Gastrocnemius medialis (tissue), 4 donors: Measurements from ENCODE around the gene NUP62. TPM values are rescaled to one million over a fixed set of nuclear protein-coding genes. Genes with fewer than 3 reads are reported as not detected.

Experiments
- ATAC-seq, 2 donors: fragments of 150-250 bp; one replicate each; pipeline ENCODE4 v1.9.1; 2016
- DNase-seq, 2 donors: peaks; one replicate each; pipeline ENCODE4 v3.0.0-alpha.2; 2019
- H3K27ac ChIP-seq, 4 donors: fragments of 200-600 bp; sonication (generic); 1 replicate in 1 of 4; 2 replicates in 3 of 4; pipeline ENCODE4 v1.5.1; 2016 to 2018; ENCODE audit warnings: mild to moderate bottlenecking in 2 of 4, moderate library complexity in 1 of 4
- H3K27me3 ChIP-seq, 3 donors: fragments of 200-600 bp; sonication (generic) in 2 of 3; 1 replicate in 1 of 3; 2 replicates in 2 of 3; pipeline versions ENCODE4 v1.5.1 to v1.6.0; 2016 to 2019; ENCODE audit warnings: mild to moderate bottlenecking in 1 of 3, moderate library complexity in 1 of 3
- H3K36me3 ChIP-seq, 2 donors: fragments of 200-600 bp; sonication (generic) in 1 of 2; one replicate each; pipeline ENCODE4 v1.5.1; 2017 to 2018
- H3K4me1 ChIP-seq, 2 donors: fragments of 200-600 bp; sonication (generic) in 1 of 2; one replicate each; pipeline ENCODE4 v1.5.1; 2016 to 2017; ENCODE audit warnings: mild to moderate bottlenecking in 2 of 2
- H3K4me3 ChIP-seq, 4 donors: fragments of 200-600 bp; sonication (generic) in 3 of 4; 1 replicate in 1 of 4; 2 replicates in 3 of 4; pipeline ENCODE4 v1.5.1; 2016 to 2019; ENCODE audit warnings: mild to moderate bottlenecking in 2 of 4
- H3K9me3 ChIP-seq, 3 donors: fragments of 200-600 bp; sonication (generic) in 2 of 3; 1 replicate in 1 of 3; 2 replicates in 2 of 3; pipeline ENCODE4 v1.5.1; 2016 to 2019
- CTCF ChIP-seq, 5 experiments: fragments of 450-650 bp in 3 of 5; fragments of 200-600 bp in 2 of 5; sonication (generic) in 2 of 5; IDR thresholded peaks in 4 of 5; conservative IDR thresholded peaks in 1 of 5; 1 replicate in 4 of 5; 2 replicates in 1 of 5; pipeline ENCODE4 v1.5.1; 2016 to 2019; ENCODE audit warnings: antibody characterized with exemption in 5 of 5, mild to moderate bottlenecking in 3 of 5, moderate library complexity in 3 of 5
- POLR2A ChIP-seq, 2 donors: fragments of 450-650 bp; IDR thresholded peaks; one replicate each; pipeline ENCODE4 v1.6.1; 2017; ENCODE audit warnings: antibody characterized with exemption in 2 of 2, mild to moderate bottlenecking in 2 of 2, moderate library complexity in 2 of 2
- in situ Hi-C, 4 donors: fragments of 200-750 bp; cut with MboI; loops; one replicate each; pipeline versions ENCODE4 v1.15.0 to v1.8.0; 2017; ENCODE audit warnings: low sequenced_read_pairs in 4 of 4
- intact Hi-C: fragments of 100-400 bp; cut with DNase I; formaldehyde crosslinking; loops from one replicate; pipeline ENCODE4 v1.15.1; 2023; ENCODE audit warnings: low total_unique reads
- total RNA-seq, 4 donors: library from RNA; depleted of rRNA; stranded (reverse); fragments of >200 nt; gene quantifications; one replicate each; pipeline versions ENCODE4 v1.1.0 to v1.2.3, GENCODE V29; 2016

Gene NUP62
- total RNA-seq, 4 donors from 2014 or later: 32.8 to 38.0 (median 36.3) TPM

GRCh38 chr19:49863935-49864320, 65.4 kb downstream of the NUP62 start:
- H3K27me3 ChIP-seq: no peaks in the 10 kb centered on the region
- H3K36me3 ChIP-seq: peaks cover 0 to 33% of the 10 kb centered on the region in 2 donors
- in situ Hi-C loops (no loop called here), intact Hi-C loops (no loop called here)
- no peak for TF ChIP-seq POLR2A (IDR thresholded peaks at IDR 0.05)
- TF ChIP-seq CTCF (IDR thresholded peaks at IDR 0.05 in 4 of 5, conservative IDR thresholded peaks at IDR 0.05 in 1 of 5): no peak
- peaks cover 33% of the 10 kb centered on the region in 2 donors for H3K4me1 ChIP-seq
- H3K9me3 ChIP-seq: no peaks in the 10 kb centered on the region
- DNase-seq (no peak), ATAC-seq (no peak)
- H3K27ac ChIP-seq: no peak overlapping the region
- H3K4me3 ChIP-seq: no peak overlapping the region

- H3K4me3 ChIP-seq: no peak overlapping the region
- H3K36me3 ChIP-seq: peaks cover 0 to 33% of the 10 kb centered on the region in 2 donors
- no peaks in the 10 kb centered on the region for H3K9me3 ChIP-seq
- TF ChIP-seq POLR2A (IDR thresholded peaks at IDR 0.05) (no peak), CTCF (IDR thresholded peaks at IDR 0.05 in 4 of 5, conservative IDR thresholded peaks at IDR 0.05 in 1 of 5) (no peak)
- no peaks in the 10 kb centered on the region for H3K27me3 ChIP-seq
- H3K4me1 ChIP-seq: peaks cover 28% of the 10 kb centered on the region in 2 donors
- H3K27ac ChIP-seq: no peak overlapping the region
- intact Hi-C loops: no loop called here
- in situ Hi-C loops: no loop called here
- no peak for DNase-seq
- no peak for ATAC-seq
These were observed 65.9 kb downstream of the NUP62 start for GRCh38 chr19:49863254-49863934.

- no peaks in the 10 kb centered on the region for H3K27me3 ChIP-seq
- no peak overlapping the region for H3K4me3 ChIP-seq
- TF ChIP-seq POLR2A (IDR thresholded peaks at IDR 0.05) (no peak), CTCF (IDR thresholded peaks at IDR 0.05 in 4 of 5, conservative IDR thresholded peaks at IDR 0.05 in 1 of 5) (no peak)
- DNase-seq: no peak
- ATAC-seq: no peak
- intact Hi-C loops: no loop called here
- no peaks in the 10 kb centered on the region for H3K9me3 ChIP-seq
- in situ Hi-C loops: no loop called here
- H3K4me1 ChIP-seq: peaks cover 20 to 21% of the 10 kb centered on the region in 2 donors
- H3K27ac ChIP-seq: no peak overlapping the region
- peaks cover 0 to 40% of the 10 kb centered on the region in 2 donors for H3K36me3 ChIP-seq
These were observed 66.7 kb downstream of the NUP62 start for GRCh38 chr19:49862391-49863253.

- no peak for DNase-seq
- TF ChIP-seq POLR2A (IDR thresholded peaks at IDR 0.05) (no peak), CTCF (IDR thresholded peaks at IDR 0.05 in 4 of 5, conservative IDR thresholded peaks at IDR 0.05 in 1 of 5) (no peak)
These were observed 67.5 kb downstream of the NUP62 start for GRCh38 chr19:49861541-49862378.

More at GRCh38 chr19:49861541-49862378, 67.5 kb downstream of the NUP62 start:
- intact Hi-C loops (no loop called here), in situ Hi-C loops (no loop called here)
- no peaks in the 10 kb centered on the region for H3K9me3 ChIP-seq
- H3K27ac ChIP-seq: peak overlapping the region in 3 of 4 donors; percentile 69 to 74 (median 73)
- ATAC-seq: no peak
- H3K4me1 ChIP-seq: peaks cover 18% of the 10 kb centered on the region in 2 donors
- peaks cover 0 to 48% of the 10 kb centered on the region in 2 donors for H3K36me3 ChIP-seq
- no peaks in the 10 kb centered on the region for H3K27me3 ChIP-seq
- H3K4me3 ChIP-seq: no peak overlapping the region
